ENCODE results near the gene TLR2.
A peak's percentile ranks its signal among the peaks of the same experiment; 100 is the strongest.

TLR2 gene

DNA sequence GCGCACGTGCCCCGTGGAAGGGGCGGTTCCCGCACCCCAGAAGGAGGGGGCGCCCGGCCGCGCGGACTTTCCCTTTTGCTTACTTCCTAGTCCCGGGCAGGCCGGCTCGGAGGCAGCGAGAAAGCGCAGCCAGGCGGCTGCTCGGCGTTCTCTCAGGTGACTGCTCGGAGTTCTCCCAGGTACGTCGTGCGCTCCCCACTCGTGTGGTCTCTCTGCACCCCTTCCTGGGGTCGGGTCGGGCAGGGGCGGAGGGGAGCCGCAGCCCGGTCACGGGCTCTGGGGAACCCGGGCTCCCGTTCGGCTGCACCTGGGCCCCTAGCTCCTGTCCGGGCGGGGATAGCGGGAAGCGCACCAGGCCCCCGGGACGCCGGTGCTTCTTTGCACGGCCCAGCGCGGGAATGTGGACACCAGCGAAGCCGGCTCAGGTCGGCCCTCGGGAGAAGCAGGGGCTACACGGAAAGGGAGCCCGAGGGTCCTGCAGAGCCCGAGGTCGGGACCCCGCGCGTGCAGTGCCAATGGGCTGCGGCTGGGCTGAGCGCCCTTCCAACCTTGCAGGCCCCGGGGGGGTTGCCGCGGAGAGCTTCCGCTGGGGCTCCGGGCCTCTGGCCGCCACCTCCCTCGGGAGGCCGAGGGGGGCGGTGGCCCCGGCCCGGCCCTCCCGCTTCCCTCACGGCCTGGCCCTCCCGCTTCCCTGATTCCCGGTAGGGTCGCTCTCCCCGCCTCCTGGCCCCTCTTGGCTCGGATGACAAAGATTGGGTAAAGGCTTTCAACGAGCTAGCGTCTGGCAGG lies at the start of gene TLR2:
TSS of gene TLR2 (plus strand) at position 99 of the 789 bp plus-strand sequence. CDS start 18,628 bp downstream, outside the sequence.
- no peak for DNase-seq (ENCODE audit: low read depth)

DNA sequence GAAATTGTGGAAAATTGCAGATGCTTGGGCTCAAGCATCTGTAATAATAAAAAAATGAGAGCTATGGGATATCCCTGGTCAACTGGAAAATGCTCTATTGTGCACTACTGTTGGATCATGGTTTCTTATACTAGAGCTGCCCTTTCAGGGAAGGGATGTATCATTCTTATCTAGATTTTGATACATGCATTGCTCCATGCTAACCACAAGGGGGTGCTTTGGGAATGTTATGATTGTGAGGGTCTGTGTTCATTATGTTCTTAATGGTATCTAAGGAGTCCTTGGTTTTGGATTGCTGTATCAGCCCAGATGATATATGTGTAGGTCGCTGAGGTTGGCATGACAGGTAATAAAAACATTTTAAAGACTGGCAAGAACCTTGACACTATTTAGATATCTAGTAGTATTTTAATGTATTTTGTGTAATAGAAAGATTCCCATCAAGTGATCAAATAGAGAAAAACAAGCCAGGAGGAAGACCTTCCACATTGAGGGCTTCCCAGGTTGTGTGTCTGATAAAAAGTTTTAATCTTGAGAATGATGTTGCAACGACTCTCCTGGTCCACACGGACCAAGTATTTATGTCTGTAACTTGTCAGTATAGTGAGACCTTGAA lies 49.2 kb upstream of the TLR2 start:
- DNase-seq (ENCODE audit: low read depth), result no peak

- DNase-seq (ENCODE audit: low read depth), result no peak
Measured at GRCh38 chr4:153635846-153636245, 48.2 kb upstream of the TLR2 start.

GRCh38 chr4:153637201-153637600 lies 46.9 kb upstream of the TLR2 start:
- DNase-seq (ENCODE audit: low read depth), result no peak

DNA sequence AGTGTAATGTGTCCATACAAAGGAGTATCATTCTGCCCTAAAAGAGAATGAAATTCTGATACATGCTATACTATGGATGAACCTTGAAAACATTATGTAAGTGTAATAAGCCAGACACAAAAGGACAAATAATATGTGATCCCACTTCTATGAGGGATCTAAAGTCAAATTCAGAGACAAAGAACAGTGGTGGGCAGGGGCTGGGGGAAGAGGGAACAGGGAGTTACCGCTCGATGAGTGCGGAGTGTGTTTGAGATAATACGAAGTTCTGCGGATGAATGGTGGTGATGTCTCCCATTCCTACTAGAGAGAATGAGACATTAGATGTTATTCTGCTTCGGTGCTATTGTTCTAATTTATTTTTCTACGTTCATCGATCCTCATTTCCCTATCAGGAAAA lies 46.1 kb upstream of the TLR2 start:
- no peak for DNase-seq (ENCODE audit: low read depth)

- DNase-seq (ENCODE audit: low read depth), result no peak
Measured at GRCh38 chr4:153638999-153639398, 45.1 kb upstream of the TLR2 start.

- no peak for DNase-seq (ENCODE audit: low read depth)
Measured at GRCh38 chr4:153639833-153640802, 44.0 kb upstream of the TLR2 start.

GRCh38 chr4:153641532-153641931 lies 42.5 kb upstream of the TLR2 start:
- DNase-seq (ENCODE audit: low read depth), result no peak

DNA sequence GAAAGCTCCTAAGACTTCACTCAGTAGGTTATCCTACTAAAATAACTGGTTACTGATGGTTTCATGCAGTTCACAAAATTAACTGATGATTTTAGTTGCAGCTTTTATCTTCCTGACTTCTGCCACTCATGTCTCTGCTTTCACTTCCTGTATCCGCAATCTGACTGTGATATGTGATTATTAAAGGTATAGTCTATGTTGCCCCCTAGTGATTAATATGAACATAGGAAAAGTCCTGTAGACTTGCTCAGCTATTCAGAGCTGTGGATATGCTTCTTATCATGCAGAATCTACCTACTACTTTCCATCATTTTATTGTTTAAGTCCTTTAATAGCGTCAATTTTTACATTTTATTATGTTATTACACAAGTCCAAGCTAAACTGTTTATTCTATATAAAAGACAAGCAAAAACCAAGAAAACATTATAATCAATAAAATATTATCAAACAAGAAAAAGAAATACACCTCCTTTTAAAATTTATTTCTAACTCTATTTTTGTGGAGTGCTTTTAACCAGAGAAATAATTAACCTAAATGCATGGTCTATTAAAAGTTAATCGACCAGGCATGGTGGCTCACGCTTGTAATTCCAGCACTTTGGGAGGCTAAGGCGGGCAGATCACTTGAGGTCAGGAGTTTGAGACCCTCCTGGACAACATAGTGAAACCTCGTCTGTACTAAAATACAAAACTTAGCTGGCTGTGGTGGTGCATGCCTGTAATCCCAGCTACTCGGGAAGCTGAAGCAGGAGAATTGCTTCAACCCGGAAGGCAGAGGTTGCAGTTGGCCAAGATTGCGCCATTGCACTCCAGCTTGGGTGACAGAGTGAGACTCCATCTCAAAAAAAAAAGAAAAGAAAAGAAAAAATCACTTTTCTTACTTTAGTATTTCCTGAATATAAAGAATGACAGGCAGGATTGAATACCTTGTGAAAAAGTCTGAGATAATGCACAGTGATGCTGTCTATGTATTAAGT lies 40.4 kb upstream of the TLR2 start:
- peak; percentile 13 for DNase-seq (ENCODE audit: low read depth)

GRCh38 chr4:153645183-153645582 lies 38.9 kb upstream of the TLR2 start:
- DNase-seq (ENCODE audit: low read depth), result no peak

GRCh38 chr4:153646261-153646660 lies 37.8 kb upstream of the TLR2 start:
- DNase-seq (ENCODE audit: low read depth), result no peak

- DNase-seq (ENCODE audit: low read depth), result no peak
Measured at GRCh38 chr4:153646978-153647377, 37.1 kb upstream of the TLR2 start.

- DNase-seq (ENCODE audit: low read depth), result no peak
Measured at GRCh38 chr4:153647975-153648374, 36.1 kb upstream of the TLR2 start.

- no peak for DNase-seq (ENCODE audit: low read depth)
Measured at GRCh38 chr4:153649572-153649991, 34.5 kb upstream of the TLR2 start.

DNA sequence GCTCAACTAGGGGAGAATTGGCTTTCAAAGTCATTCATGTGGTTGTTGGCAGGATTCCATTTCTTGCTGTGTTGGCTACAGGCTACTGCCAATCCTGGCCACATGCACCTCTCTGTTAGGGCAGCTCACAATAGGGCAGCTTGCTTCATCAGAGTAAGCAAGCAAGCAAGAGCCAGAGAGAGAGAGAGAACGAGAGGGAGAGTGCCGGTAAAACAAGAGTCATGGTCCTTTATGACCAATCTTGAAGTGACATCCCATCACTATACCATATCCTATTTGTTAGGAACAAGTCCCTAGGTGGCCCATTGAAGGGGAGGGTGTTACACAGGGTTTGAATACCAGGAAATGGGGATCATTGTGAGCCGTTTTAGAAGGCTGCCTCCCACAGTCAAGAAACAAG lies 33.0 kb upstream of the TLR2 start:
- DNase-seq (ENCODE audit: low read depth), result no peak

DNA sequence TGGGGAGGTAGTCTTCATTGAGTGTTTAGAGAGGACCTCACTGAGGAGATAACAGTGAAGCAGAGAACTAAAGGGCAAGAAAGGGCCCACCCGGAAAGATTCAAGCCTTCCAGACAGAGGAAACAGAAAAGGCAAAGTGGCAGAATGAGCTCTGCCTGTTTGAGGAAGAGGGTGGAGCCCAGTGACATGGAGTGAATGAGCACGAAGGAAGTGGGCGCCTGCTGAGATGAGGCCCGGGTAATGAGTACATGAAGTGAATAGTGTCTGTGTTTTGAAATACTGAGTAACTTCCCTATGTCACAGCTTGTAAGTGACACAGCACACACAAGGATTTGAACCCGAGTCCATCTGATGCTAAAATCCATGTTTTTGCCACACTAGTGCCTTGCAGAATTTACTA lies 32.5 kb upstream of the TLR2 start:
- DNase-seq (ENCODE audit: low read depth), result no peak

GRCh38 chr4:153652051-153652784 lies 31.9 kb upstream of the TLR2 start:
- DNase-seq (ENCODE audit: low read depth), result no peak

DNA sequence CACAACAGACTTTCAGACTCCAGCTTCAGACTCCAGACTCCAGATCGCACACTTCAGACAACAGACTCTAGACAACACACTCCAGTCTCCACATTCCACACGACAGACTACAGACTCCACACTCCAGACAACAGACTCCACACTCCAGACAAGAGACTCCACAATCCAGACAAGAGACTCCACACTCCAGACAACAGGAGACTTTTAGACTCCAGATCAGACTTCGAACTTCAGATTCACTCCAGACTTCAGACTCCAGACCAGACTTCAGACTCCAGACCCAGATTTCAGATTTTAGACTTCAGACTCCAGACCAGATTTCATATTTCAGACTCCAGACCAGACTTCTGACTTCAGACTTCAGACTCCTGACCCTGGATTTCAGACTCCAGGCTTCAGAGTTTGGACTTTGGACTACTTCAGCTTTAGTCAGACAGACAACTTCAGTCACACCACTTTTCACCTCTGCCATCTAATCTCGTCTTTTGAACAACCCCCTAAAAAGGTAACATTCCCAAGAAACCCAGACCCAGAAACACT lies 29.0 kb upstream of the TLR2 start:
- no peak for DNase-seq (ENCODE audit: low read depth)

GRCh38 chr4:153655928-153656327 lies 28.2 kb upstream of the TLR2 start:
- no peak for DNase-seq (ENCODE audit: low read depth)

DNA sequence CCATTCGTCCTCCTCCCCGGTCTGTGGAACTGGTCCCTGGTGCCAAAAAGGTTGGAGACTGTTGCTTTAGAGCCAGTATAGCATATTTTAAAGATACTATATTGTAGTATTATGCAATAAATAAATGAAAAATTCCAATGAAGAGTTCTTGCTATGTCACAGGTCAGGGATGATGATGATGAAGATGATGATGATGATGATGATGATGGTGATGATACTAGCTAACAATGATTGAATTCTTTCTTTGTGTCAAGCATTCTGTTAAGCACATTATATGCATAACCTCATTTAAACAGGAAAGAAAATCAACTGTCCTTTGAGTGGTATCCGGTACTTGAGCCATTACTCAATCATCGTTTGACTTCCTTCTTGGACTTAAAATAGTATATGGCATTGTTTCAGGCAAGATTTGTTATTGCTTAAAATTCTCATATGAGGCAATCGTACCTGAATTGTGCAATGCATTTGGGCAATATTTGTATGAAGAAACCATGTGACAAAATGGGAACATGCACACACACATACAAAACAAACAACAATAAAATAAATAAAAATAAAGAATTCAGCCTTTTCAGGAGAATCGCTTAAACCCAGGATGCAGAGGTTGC lies 22.8 kb upstream of the TLR2 start:
- no peak for DNase-seq (ENCODE audit: low read depth)

Measured in GM04504 (cell line).